Keratinocyte (primary cell): Measurements from ENCODE around the gene NVL. TPM values are rescaled to one million over a fixed set of nuclear protein-coding genes. Genes with fewer than 3 reads are reported as not detected.

ENCODE experiments used
- DNase-seq: peaks from one replicate; pipeline ENCODE4 v3.0.0-alpha.2; 2011; ENCODE audit warnings: low read depth, missing footprints, low spot score
- FAIRE-seq: peaks from 2 replicates; lab custom pipeline; 2011; peaks lifted over from hg19 to GRCh38; lab: Jason Lieb, UNC
- H2AFZ ChIP-seq: 2 replicates; pipeline ENCODE4 v1.6.0; 2012; ENCODE audit warnings: low read length, control low read depth, inconsistent platforms; ENCODE audit not compliant: control insufficient read depth
- H3K27ac ChIP-seq: 2 replicates; pipeline ENCODE4 v1.5.1; 2011; ENCODE audit warnings: low read length; ENCODE audit not compliant: control insufficient read depth, insufficient read depth
- H3K27me3 ChIP-seq: 3 replicates; pipeline ENCODE4 v1.6.0; 2011; ENCODE audit warnings: low read length; ENCODE audit not compliant: control insufficient read depth, insufficient read depth; ENCODE audit errors: extremely low read depth
- H3K36me3 ChIP-seq, 2 experiments: 2 replicates in 1 of 2; 3 replicates in 1 of 2; pipeline ENCODE4 v1.5.1; 2011; ENCODE audit warnings: low read length in 2 of 2, mild to moderate bottlenecking in 1 of 2; ENCODE audit not compliant: control insufficient read depth in 2 of 2, insufficient read depth in 2 of 2; ENCODE audit errors: extremely low read depth in 1 of 2
- H3K4me1 ChIP-seq: 3 replicates; pipeline ENCODE4 v1.5.1; 2011; ENCODE audit warnings: low read length; ENCODE audit not compliant: control insufficient read depth, insufficient read depth; ENCODE audit errors: extremely low read depth
- H3K4me2 ChIP-seq: 3 replicates; pipeline ENCODE4 v1.6.0; 2011; ENCODE audit warnings: low read depth, low read length; ENCODE audit not compliant: control insufficient read depth, insufficient read depth; ENCODE audit errors: extremely low read depth
- H3K4me3 ChIP-seq, 3 experiments: fragments of 200-600 bp in 1 of 3; sonication (generic) in 1 of 3; 2 replicates in 2 of 3; 3 replicates in 1 of 3; pipeline ENCODE4 v1.5.1; 2011 to 2016; ENCODE audit warnings: low read length in 3 of 3, mild to moderate bottlenecking in 3 of 3, control low read depth in 2 of 3, inconsistent platforms in 1 of 3, low read depth in 1 of 3, mixed read lengths in 1 of 3, mixed run types in 1 of 3, moderate library complexity in 1 of 3; ENCODE audit not compliant: control insufficient read depth in 2 of 3, insufficient read depth in 2 of 3; ENCODE audit errors: extremely low read depth in 1 of 3
- H3K79me2 ChIP-seq: 2 replicates; pipeline ENCODE4 v1.6.0; 2012; ENCODE audit warnings: low read length; ENCODE audit not compliant: control insufficient read depth, insufficient read depth
- H3K9ac ChIP-seq: 3 replicates; pipeline ENCODE4 v1.6.0; 2011; ENCODE audit warnings: low read length; ENCODE audit not compliant: control insufficient read depth, insufficient read depth; ENCODE audit errors: extremely low read depth
- H3K9me1 ChIP-seq: 3 replicates; pipeline ENCODE4 v1.6.0; 2011; ENCODE audit warnings: low read length; ENCODE audit not compliant: control insufficient read depth, insufficient read depth; ENCODE audit errors: extremely low read depth
- H3K9me3 ChIP-seq: 2 replicates; pipeline ENCODE4 v1.5.1; 2012; ENCODE audit warnings: low read depth, low read length; ENCODE audit not compliant: control insufficient read depth
- H4K20me1 ChIP-seq: 3 replicates; pipeline ENCODE4 v1.6.0; 2011; ENCODE audit warnings: low read length; ENCODE audit not compliant: control insufficient read depth, insufficient read depth; ENCODE audit errors: extremely low read depth
- CTCF ChIP-seq, 3 experiments: IDR thresholded peaks in 1 of 3; conservative IDR thresholded peaks in 1 of 3; optimal IDR thresholded peaks in 1 of 3; 2 replicates in 2 of 3; 3 replicates in 1 of 3; pipeline versions ENCODE3 to v1.5.1; 2011; ENCODE audit warnings: low read length in 3 of 3, mild to moderate bottlenecking in 3 of 3, moderate library complexity in 2 of 3, control low read depth in 1 of 3, inconsistent platforms in 1 of 3; ENCODE audit not compliant: insufficient read depth in 2 of 3; ENCODE audit errors: extremely low read depth in 1 of 3
- EZH2 ChIP-seq: IDR thresholded peaks from one replicate; pipeline ENCODE4 v1.6.1; 2012; ENCODE audit warnings: inconsistent platforms, mild to moderate bottlenecking, low read length, moderate library complexity
- dilution Hi-C: fragments of 300-500 bp; cut with MboI; formaldehyde crosslinking; loops from one replicate; pipeline ENCODE4 v1.7.0; 2020; ENCODE audit warnings: low sequenced_read_pairs; ENCODE audit not compliant: extremely low pct_ligation_motif_present
- polyA plus RNA-seq, 5 experiments: library from polyadenylated mRNA; depleted of rRNA in 3 of 5; stranded (reverse) in 3 of 5; stranded (forward) in 1 of 5; unstranded in 1 of 5; fragments of >200 nt; gene quantifications; 1 replicate in 1 of 5; 2 replicates in 3 of 5; 3 replicates in 1 of 5; pipeline versions ENCODE4 v1.2.1 to v1.2.3, GENCODE V29; 2011 to 2012; ENCODE audit warnings: missing spikeins in 2 of 5, low read depth in 1 of 5, low replicate concordance in 1 of 5
- small RNA-seq, 3 experiments: library from RNA; depleted of rRNA; stranded (forward); fragments of <200 nt; gene quantifications; one replicate each; pipeline ENCODE3, GENCODE V24; 2012; ENCODE audit warnings: low read depth in 3 of 3, low replicate concordance in 1 of 3; ENCODE audit not compliant: insufficient read length in 3 of 3

The NVL gene
- polyA plus RNA-seq, 1 donor (not counting 4 experiments of a cell fraction or from before 2014, with no cell fraction given): 24.9 TPM

- Histone ChIP-seq H3K79me2 (no peaks in the 10 kb centered on the region), H3K27ac (no peak overlapping the region), H3K4me2 (no peak overlapping the region), H2AFZ (no peak overlapping the region), H4K20me1 (no peaks in the 10 kb centered on the region), H3K4me3 (no peak overlapping the region), H3K9ac (no peak overlapping the region), H3K36me3 (no peaks in the 10 kb centered on the region), H3K9me1 (no peaks in the 10 kb centered on the region), H3K9me3 (no peaks in the 10 kb centered on the region), H3K27me3 (no peaks in the 10 kb centered on the region), H3K4me1 (peaks cover 29% of the 10 kb centered on the region)
- dilution Hi-C loops: no loop called here
- no peak for DNase-seq
- no peak for FAIRE-seq
- TF ChIP-seq EZH2 (no peak), CTCF (optimal IDR thresholded peaks at IDR 0.05 in 1 of 3, IDR thresholded peaks at IDR 0.05 in 1 of 3, conservative IDR thresholded peaks at IDR 0.05 in 1 of 3; ENCODE audit: extremely low read depth in 1 of 3, insufficient read depth in 2 of 3, low read length in 3 of 3) (no peak)
Measured at GRCh38 chr1:224177356-224177999, 152.5 kb downstream of the NVL start.

Small RNA genes within 50 kb of the gene (small RNA-seq; reads per million reads assigned to genes)
- gene MIR320B2 (0 reads per million in 3 experiments), gene RF00139 (0 reads per million in 3 experiments), gene RNU6-1008P (0 reads per million in 3 experiments)

Other genes starting within 250 kb of the NVL start
- gene FBXO28, start 216.1 kb downstream of the NVL start, polyA plus RNA-seq: 23.2 to 36.5 TPM (median 26.6 TPM) in 3 replicates
- 176 to 333 TPM (median 314 TPM) in 3 replicates for gene DEGS1, start 146.9 kb downstream of the NVL start, polyA plus RNA-seq
- gene CNIH4, start 26.7 kb upstream of the NVL start, polyA plus RNA-seq: 63.5 to 139 TPM (median 103 TPM) in 3 replicates
- gene WDR26, start 104.6 kb upstream of the NVL start, polyA plus RNA-seq: 35.1 to 46.4 TPM (median 41.0 TPM) in 3 replicates